BJ (cell line): ENCODE results near the gene ADARB2. TPM values are rescaled to one million over a fixed set of nuclear protein-coding genes. Genes with fewer than 3 reads are reported as not detected.

Experiments
- CTCF ChIA-PET: fragments of 350-600 bp; formaldehyde crosslinking; extraction: SDS; loops from one replicate; lab custom pipeline; 2021; ENCODE audit warnings: antibody characterized with exemption, inconsistent platforms; lab: Yijun Ruan, JAX
- POLR2A ChIA-PET: fragments of 300-600 bp; sonication (Branson Sonifier 250); formaldehyde crosslinking; extraction: SDS; loops from one replicate; lab custom pipeline; 2021; ENCODE audit warnings: antibody characterized with exemption; lab: Charles Lee
- DNase-seq: peaks from one replicate; pipeline ENCODE4 v3.0.0-alpha.2; 2011; ENCODE audit warnings: low read depth
- H3K27me3 ChIP-seq: 2 replicates; pipeline ENCODE4 v1.6.0; 2011; ENCODE audit warnings: low read length; ENCODE audit not compliant: control insufficient read depth, insufficient read depth
- H3K36me3 ChIP-seq: 2 replicates; pipeline ENCODE4 v1.5.1; 2011; ENCODE audit warnings: low read length; ENCODE audit not compliant: control insufficient read depth, insufficient read depth
- H3K4me3 ChIP-seq: 2 replicates; pipeline ENCODE4 v1.5.1; 2011; ENCODE audit warnings: low read depth, mild to moderate bottlenecking, control low read depth, low read length
- CTCF ChIP-seq: IDR thresholded peaks from 2 replicates; pipeline ENCODE4 v1.5.1; 2011; ENCODE audit warnings: low read depth, mild to moderate bottlenecking, control low read depth, inconsistent platforms, low read length, moderate library complexity; ENCODE audit not compliant: insufficient read depth
- polyA plus RNA-seq: library from polyadenylated mRNA; depleted of rRNA; stranded (reverse); fragments of >200 nt; gene quantifications from 2 replicates; pipeline ENCODE4 v1.2.3, GENCODE V29; 2011

Gene ADARB2
- polyA plus RNA-seq, 1 experiment: not detected

GRCh38 chr10:1507436-1507835, 229.9 kb downstream of the ADARB2 start:
- TF ChIP-seq CTCF: no peak
- ChIA-PET CTCF (no interaction called here), POLR2A (no interaction called here)
- no peak overlapping the region for H3K4me3 ChIP-seq
- H3K36me3 ChIP-seq: no peaks in the 10 kb centered on the region
- DNase-seq: no peak
- no peaks in the 10 kb centered on the region for H3K27me3 ChIP-seq

GRCh38 chr10:1504940-1505339, 232.4 kb downstream of the ADARB2 start:
- no peaks in the 10 kb centered on the region for H3K27me3 ChIP-seq
- H3K36me3 ChIP-seq: no peaks in the 10 kb centered on the region
- no peak for TF ChIP-seq CTCF
- CTCF ChIA-PET: no interaction called here
- no peak overlapping the region for H3K4me3 ChIP-seq
- POLR2A ChIA-PET: no interaction called here
- no peak for DNase-seq

- Histone ChIP-seq H3K4me3 (no peak overlapping the region), H3K36me3 (no peaks in the 10 kb centered on the region), H3K27me3 (no peaks in the 10 kb centered on the region)
- DNase-seq: no peak
- CTCF ChIA-PET: no interaction called here
- POLR2A ChIA-PET: no interaction called here
- no peak for TF ChIP-seq CTCF
Measured at GRCh38 chr10:1504286-1504685, 233.0 kb downstream of the ADARB2 start.

GRCh38 chr10:1502451-1502850, 234.9 kb downstream of the ADARB2 start:
- CTCF ChIA-PET: no interaction called here
- no peaks in the 10 kb centered on the region for H3K27me3 ChIP-seq
- POLR2A ChIA-PET: no interaction called here
- DNase-seq: no peak
- H3K4me3 ChIP-seq: no peak overlapping the region
- H3K36me3 ChIP-seq: no peaks in the 10 kb centered on the region
- TF ChIP-seq CTCF: no peak

- DNase-seq: no peak
- ChIA-PET CTCF (no interaction called here), POLR2A (no interaction called here)
- TF ChIP-seq CTCF: no peak
- H3K4me3 ChIP-seq: no peak overlapping the region
- no peaks in the 10 kb centered on the region for H3K27me3 ChIP-seq
- no peaks in the 10 kb centered on the region for H3K36me3 ChIP-seq
Measured at GRCh38 chr10:1499359-1499957, 237.9 kb downstream of the ADARB2 start.
